Trophoblast cell (in vitro differentiated cells and primary cell): ENCODE measurements around the gene OR2AT4.
"Not testable (repeated sequence)": the region's sequence is repeated elsewhere in the genome, so short reads cannot be mapped to it uniquely, and the experiment has no call there.

ENCODE experiments used
- DNase-seq, 2 donors: peaks; one replicate each; pipeline ENCODE4 v3.0.0-alpha.2; 2016
- H2AFZ ChIP-seq: 2 replicates; pipeline ENCODE4 v1.6.1; 2013; ENCODE audit warnings: low read length, moderate library complexity, mild to moderate bottlenecking; ENCODE audit not compliant: insufficient read depth, poor library complexity
- H2AK5ac ChIP-seq: 2 replicates; pipeline ENCODE4 v1.6.1; 2013; ENCODE audit warnings: mild to moderate bottlenecking, low read length
- H2BK120ac ChIP-seq: 2 replicates; pipeline ENCODE4 v1.6.1; 2013; ENCODE audit warnings: low read length, mild to moderate bottlenecking, moderate library complexity; ENCODE audit not compliant: insufficient read depth, poor library complexity
- H2BK12ac ChIP-seq: 2 replicates; pipeline ENCODE4 v1.6.1; 2013; ENCODE audit warnings: mild to moderate bottlenecking, low read length, moderate library complexity
- H2BK5ac ChIP-seq: 2 replicates; pipeline ENCODE4 v1.6.1; 2013; ENCODE audit warnings: low read length, low read depth, moderate library complexity, mild to moderate bottlenecking; ENCODE audit not compliant: poor library complexity
- H3K14ac ChIP-seq: 2 replicates; pipeline ENCODE4 v1.6.1; 2013; ENCODE audit warnings: mild to moderate bottlenecking, low read length
- H3K18ac ChIP-seq: 2 replicates; pipeline ENCODE4 v1.6.1; 2013; ENCODE audit warnings: mild to moderate bottlenecking, low read length
- H3K23ac ChIP-seq: 2 replicates; pipeline ENCODE4 v1.6.1; 2013; ENCODE audit warnings: low read length
- H3K27ac ChIP-seq: 2 replicates; pipeline ENCODE4 v1.5.1; 2013; ENCODE audit warnings: low read depth, mild to moderate bottlenecking, inconsistent platforms, low read length, moderate library complexity
- H3K27me3 ChIP-seq: 2 replicates; pipeline ENCODE4 v1.6.1; 2013; ENCODE audit warnings: inconsistent platforms, mild to moderate bottlenecking, low read length, moderate library complexity; ENCODE audit not compliant: insufficient read depth
- H3K36me3 ChIP-seq, 2 experiments: 1 replicate in 1 of 2; 2 replicates in 1 of 2; pipeline ENCODE4 v1.6.1; 2013; ENCODE audit warnings: low read length in 2 of 2, mild to moderate bottlenecking in 2 of 2, moderate library complexity in 1 of 2; ENCODE audit not compliant: insufficient read depth in 2 of 2, control insufficient read depth in 1 of 2
- H3K4ac ChIP-seq: 2 replicates; pipeline ENCODE4 v1.6.1; 2013; ENCODE audit warnings: low read depth, mild to moderate bottlenecking, low read length, moderate library complexity
- H3K4me1 ChIP-seq, 2 experiments: 1 replicate in 1 of 2; 2 replicates in 1 of 2; pipeline ENCODE4 v1.6.1; 2013; ENCODE audit warnings: low read length in 2 of 2, mild to moderate bottlenecking in 2 of 2, moderate library complexity in 1 of 2; ENCODE audit not compliant: insufficient read depth in 2 of 2, control insufficient read depth in 1 of 2
- H3K4me2 ChIP-seq: 2 replicates; pipeline ENCODE4 v1.6.1; 2013; ENCODE audit warnings: inconsistent platforms, mild to moderate bottlenecking, low read length, moderate library complexity
- H3K4me3 ChIP-seq: 2 replicates; pipeline ENCODE4 v1.5.1; 2013; ENCODE audit warnings: mild to moderate bottlenecking, low read depth, low read length, inconsistent platforms
- H3K79me1 ChIP-seq: one replicate; pipeline ENCODE4 v1.6.1; 2013; ENCODE audit warnings: low read length
- H3K79me2 ChIP-seq: 2 replicates; pipeline ENCODE4 v1.6.1; 2013; ENCODE audit warnings: low read length, mild to moderate bottlenecking; ENCODE audit not compliant: control insufficient read depth, insufficient read depth, poor library complexity
- H3K9ac ChIP-seq: 2 replicates; pipeline ENCODE4 v1.6.1; 2013; ENCODE audit warnings: mild to moderate bottlenecking, low read length
- H3K9me3 ChIP-seq: 2 replicates; pipeline ENCODE4 v1.6.1; 2013; ENCODE audit warnings: low read depth, mild to moderate bottlenecking, control low read depth, inconsistent platforms, low read length; ENCODE audit not compliant: insufficient read depth
- H4K12ac ChIP-seq: 2 replicates; pipeline ENCODE4 v1.6.1; 2013; ENCODE audit warnings: low read depth, mild to moderate bottlenecking, low read length, moderate library complexity
- H4K8ac ChIP-seq: 2 replicates; pipeline ENCODE4 v1.6.1; 2013; ENCODE audit warnings: low read depth, mild to moderate bottlenecking, low read length, moderate library complexity
- H4K91ac ChIP-seq: one replicate; pipeline ENCODE4 v1.6.1; 2013; ENCODE audit warnings: low read depth, mild to moderate bottlenecking, low read length, moderate library complexity
- WGBS: extraction: QIAGEN DNeasy Blood & Tissue Kit; methylation state at CpG from one replicate; pipeline ENCODE4 v1.1.7; 2013; ENCODE audit warnings: missing lambda C conversion rate; ENCODE audit not compliant: insufficient read length, insufficient coverage; ENCODE audit errors: extremely low coverage; 5-methylcytosine and 5-hydroxymethylcytosine counted together

The OR2AT4 gene

DNA sequence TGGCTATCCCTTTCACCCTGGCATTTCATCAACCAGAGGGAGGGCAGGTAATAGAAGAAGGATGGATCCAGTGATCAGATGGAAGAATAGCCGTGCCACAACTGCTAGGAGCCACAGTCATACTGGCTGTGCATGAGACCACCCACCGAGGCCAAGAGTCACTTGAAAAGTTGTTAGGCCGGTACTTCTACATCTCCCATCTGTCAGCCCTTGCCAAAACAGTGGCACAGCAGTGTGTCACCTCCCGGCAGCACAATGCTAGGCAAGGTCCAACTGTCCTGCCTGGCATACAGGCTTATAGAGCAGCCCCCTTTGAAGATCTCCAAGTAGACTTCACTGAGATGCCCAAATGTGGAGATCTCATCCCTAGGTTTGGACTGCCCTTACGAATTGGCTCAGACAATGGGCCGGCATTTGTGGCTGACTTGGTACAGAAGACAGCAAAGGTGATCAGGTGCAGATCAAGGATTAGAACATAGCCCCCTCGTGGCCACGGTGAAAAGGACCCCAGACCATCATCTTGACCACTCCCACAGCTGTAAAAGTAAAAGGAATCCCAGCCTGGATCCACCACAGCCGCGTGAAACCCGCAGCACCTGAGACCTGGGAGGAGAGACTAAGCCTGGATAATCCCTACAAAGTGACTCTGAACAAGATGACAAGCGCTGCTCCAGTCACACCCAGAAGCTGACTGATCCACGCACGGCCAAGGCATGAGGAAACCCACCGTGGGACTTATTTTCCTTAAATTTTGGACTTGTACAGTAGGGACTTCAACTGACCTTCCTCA, 52.1 kb downstream of the OR2AT4 start:
- peaks cover 28% of the 10 kb centered on the region for H3K79me1 ChIP-seq
- not testable (repeated sequence) for H3K9me3 ChIP-seq

GRCh38 chr11:75041821-75042220, 54.9 kb downstream of the OR2AT4 start:
- H2BK5ac ChIP-seq, DNase-seq, H2BK12ac ChIP-seq, H3K9ac ChIP-seq, H3K79me2 ChIP-seq, H2BK120ac ChIP-seq, H3K27me3 ChIP-seq, H3K14ac ChIP-seq, H3K18ac ChIP-seq, H2AK5ac ChIP-seq, H4K12ac ChIP-seq, H2AFZ ChIP-seq, H3K23ac ChIP-seq, H4K8ac ChIP-seq, H3K4ac ChIP-seq, H3K27ac ChIP-seq, H3K9me3 ChIP-seq, H3K36me3 ChIP-seq, H3K4me2 ChIP-seq, H4K91ac ChIP-seq, H3K4me3 ChIP-seq: not testable (repeated sequence)
- WGBS, result no CpG with 5 or more reads among the region's 3 CpGs
- Histone ChIP-seq H3K4me1 (peaks cover 14 to 22% of the 10 kb centered on the region in 2 experiments), H3K79me1 (peaks cover 26% of the 10 kb centered on the region)

More for the DNA sequence above, 52.1 kb downstream of the OR2AT4 start:
- not testable (repeated sequence) for H3K9ac ChIP-seq, H3K27me3 ChIP-seq, H3K4me3 ChIP-seq, H3K4me2 ChIP-seq, H2AK5ac ChIP-seq, H3K23ac ChIP-seq, H3K36me3 ChIP-seq, H3K4ac ChIP-seq, H3K27ac ChIP-seq, H4K12ac ChIP-seq, H3K79me2 ChIP-seq
- peak overlapping the region; percentile 57 for H4K8ac ChIP-seq
- peak overlapping the region; percentile 76 for H2BK5ac ChIP-seq
- H2AFZ ChIP-seq, result peak overlapping the region; percentile 19
- H3K14ac ChIP-seq, result peak overlapping the region; percentile 49
- peak; percentile 65 to 78 for DNase-seq
- H4K91ac ChIP-seq, result peak overlapping the region; percentile 36
- H3K4me1 ChIP-seq, result peaks cover 14 to 22% of the 10 kb centered on the region in 2 experiments
- no CpG with 5 or more reads among the region's 15 CpGs for WGBS
- H2BK12ac ChIP-seq, result peak overlapping the region; percentile 14
- H2BK120ac ChIP-seq, result peak overlapping the region; percentile 85
- peak overlapping the region; percentile 1 for H3K18ac ChIP-seq

DNA sequence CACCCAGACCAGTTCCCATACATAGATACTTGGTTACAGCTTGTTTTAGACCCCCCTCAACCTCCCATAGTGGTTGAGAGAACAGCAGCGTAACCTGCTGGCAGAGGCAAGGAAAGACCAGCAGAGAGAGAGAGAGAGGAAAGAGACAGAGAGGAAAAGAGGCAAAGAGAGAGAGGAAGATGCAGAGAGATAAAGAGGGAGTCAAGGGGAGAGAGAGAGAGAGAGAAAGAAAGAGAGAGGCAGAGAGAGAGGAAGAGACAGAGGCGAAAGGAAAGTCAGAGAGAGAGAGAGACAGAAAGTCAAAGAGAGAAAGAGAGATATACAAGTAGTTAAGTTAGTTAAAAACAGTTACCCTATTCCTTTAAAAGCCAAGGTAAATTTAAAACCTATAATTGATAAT, 55.4 kb downstream of the OR2AT4 start:
- Histone ChIP-seq H3K27ac (no peak overlapping the region), H4K12ac (no peak overlapping the region), H3K79me2 (no peaks in the 10 kb centered on the region), H4K8ac (no peak overlapping the region), H3K9me3 (no peaks in the 10 kb centered on the region), H3K27me3 (no peaks in the 10 kb centered on the region), H2BK12ac (no peak overlapping the region), H3K4me2 (no peak overlapping the region), H3K18ac (no peak overlapping the region), H3K9ac (no peak overlapping the region), H2AK5ac (no peak overlapping the region), H3K4me3 (no peak overlapping the region), H2BK5ac (no peak overlapping the region), H3K79me1 (peaks cover 28% of the 10 kb centered on the region), H2AFZ (no peak overlapping the region), H3K4ac (no peak overlapping the region), H2BK120ac (no peak overlapping the region), H3K23ac (no peak overlapping the region), H4K91ac (no peak overlapping the region), H3K4me1 (peaks cover 17 to 23% of the 10 kb centered on the region in 2 experiments), H3K14ac (no peak overlapping the region), H3K36me3 (no peaks in the 10 kb centered on the region)
- no peak for DNase-seq
- no CpG with 5 or more reads among the region's 2 CpGs for WGBS

GRCh38 chr11:75040167-75040770, 56.4 kb downstream of the OR2AT4 start:
- H3K18ac ChIP-seq, result peak overlapping the region; percentile 72
- H4K12ac ChIP-seq, result peak overlapping the region; percentile 96
- peaks cover 18 to 22% of the 10 kb centered on the region in 2 experiments for H3K4me1 ChIP-seq
- peak overlapping the region; percentile 74 for H2BK5ac ChIP-seq
- H3K14ac ChIP-seq, result peak overlapping the region; percentile 92
- H2BK12ac ChIP-seq, result peak overlapping the region; percentile 92
- no peaks in the 10 kb centered on the region for H3K9me3 ChIP-seq
- peaks cover 22% of the 10 kb centered on the region for H3K79me1 ChIP-seq
- H2AK5ac ChIP-seq, result peak overlapping the region; percentile 72
- no peaks in the 10 kb centered on the region for H3K79me2 ChIP-seq
- WGBS, result no CpG with 5 or more reads among the region's 11 CpGs
- no peak overlapping the region for H3K23ac ChIP-seq
- H3K27me3 ChIP-seq, result no peaks in the 10 kb centered on the region
- H2AFZ ChIP-seq, result no peak overlapping the region
- peak overlapping the region; percentile 70 for H3K27ac ChIP-seq
- H3K4me3 ChIP-seq, result no peak overlapping the region
- no peak overlapping the region for H3K4me2 ChIP-seq
- peak; percentile 23 to 58 for DNase-seq
- H2BK120ac ChIP-seq, result peak overlapping the region; percentile 79
- peak overlapping the region; percentile 5 for H3K9ac ChIP-seq
- no peaks in the 10 kb centered on the region for H3K36me3 ChIP-seq
- peak overlapping the region; percentile 63 for H4K91ac ChIP-seq
- peak overlapping the region; percentile 58 for H4K8ac ChIP-seq
- H3K4ac ChIP-seq, result peak overlapping the region; percentile 27
